ENCODE measurements around the gene AOX1.
"Not testable (repeated sequence)": the region's sequence is repeated elsewhere in the genome, so short reads cannot be mapped to it uniquely, and the experiment has no call there.

Gene AOX1

DNA sequence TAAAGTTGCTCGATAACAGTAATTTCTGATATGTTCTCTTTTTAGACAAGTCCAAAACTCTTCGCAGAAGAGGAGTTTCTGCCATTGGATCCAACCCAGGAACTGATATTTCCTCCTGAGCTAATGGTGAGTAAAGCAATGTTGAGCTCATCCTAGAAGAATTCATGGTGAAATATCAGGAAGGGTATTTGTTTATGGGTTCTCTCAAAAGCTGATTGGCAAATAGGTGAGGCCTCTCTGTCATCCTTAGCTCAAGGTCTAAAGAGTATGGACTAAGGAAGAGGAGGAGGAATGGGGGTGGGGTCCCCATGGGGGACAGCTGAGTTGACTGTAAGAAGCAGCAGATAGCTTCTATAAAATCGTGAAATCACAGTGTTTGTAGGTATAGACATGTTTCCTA, 18.2 kb downstream of the AOX1 start:
- no peak for DNase-seq (ENCODE audit: low spot score)

DNA sequence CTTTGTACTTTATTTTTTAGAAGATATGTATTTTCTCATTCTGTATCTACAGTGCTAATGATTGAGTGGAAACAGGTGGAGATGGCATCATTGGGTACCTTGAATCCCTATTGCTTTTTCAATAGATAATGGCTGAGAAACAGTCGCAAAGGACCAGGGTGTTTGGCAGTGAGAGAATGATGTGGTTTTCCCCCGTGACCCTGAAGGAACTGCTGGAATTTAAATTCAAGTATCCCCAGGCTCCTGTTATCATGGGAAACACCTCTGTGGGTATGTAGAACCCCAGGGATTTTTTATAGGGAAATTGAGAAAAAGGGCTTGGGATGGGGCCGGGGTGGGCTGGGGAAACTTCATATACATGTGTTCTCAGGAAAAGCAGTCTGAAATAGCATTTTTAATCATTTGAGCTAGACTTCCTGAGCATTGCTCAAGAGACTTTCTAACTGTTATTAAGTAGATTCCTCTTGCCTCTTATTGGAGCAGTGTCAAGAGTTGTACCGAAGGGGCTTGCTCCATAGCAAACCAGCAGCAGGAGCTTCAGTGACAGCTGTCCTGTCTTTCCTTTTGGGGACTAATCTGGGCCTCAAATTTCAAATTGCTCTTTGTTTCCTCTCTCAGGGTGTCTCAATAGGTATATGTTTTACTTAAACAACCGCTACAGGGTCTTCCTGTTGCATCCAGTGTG, 18.9 kb downstream of the AOX1 start:
- DNase-seq (ENCODE audit: low spot score), result no peak

DNA sequence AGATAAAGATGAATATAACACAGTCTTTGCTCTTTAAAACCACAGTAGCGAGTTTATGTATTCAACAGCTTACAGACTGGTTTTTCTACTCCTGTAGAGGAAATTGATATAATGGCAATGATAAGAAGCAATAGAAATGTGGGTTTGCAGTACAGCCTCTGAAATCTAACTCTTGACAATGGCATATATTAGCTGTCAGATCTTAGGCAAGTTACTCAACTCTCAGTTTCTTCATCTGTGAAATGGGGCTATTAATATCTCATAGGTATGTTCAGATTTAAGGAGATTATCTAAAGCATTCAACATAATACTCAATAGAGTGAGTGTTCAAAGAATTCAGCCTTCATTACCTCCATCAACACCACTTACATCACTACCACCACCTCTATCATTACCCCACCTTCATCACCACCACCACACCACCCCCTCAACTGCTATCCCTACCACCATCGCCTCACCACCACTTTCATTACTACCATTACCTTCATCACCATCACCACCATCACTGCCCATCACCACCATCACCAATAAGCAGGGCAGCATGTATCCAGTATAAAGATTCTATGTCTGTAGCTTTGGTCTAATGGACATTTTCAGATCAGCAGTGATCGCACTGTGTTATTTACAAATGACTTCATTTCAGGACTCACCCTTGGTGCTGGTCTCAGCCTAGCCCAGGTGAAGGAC, 22.7 kb downstream of the AOX1 start:
- no peak for DNase-seq (ENCODE audit: low spot score)

DNA sequence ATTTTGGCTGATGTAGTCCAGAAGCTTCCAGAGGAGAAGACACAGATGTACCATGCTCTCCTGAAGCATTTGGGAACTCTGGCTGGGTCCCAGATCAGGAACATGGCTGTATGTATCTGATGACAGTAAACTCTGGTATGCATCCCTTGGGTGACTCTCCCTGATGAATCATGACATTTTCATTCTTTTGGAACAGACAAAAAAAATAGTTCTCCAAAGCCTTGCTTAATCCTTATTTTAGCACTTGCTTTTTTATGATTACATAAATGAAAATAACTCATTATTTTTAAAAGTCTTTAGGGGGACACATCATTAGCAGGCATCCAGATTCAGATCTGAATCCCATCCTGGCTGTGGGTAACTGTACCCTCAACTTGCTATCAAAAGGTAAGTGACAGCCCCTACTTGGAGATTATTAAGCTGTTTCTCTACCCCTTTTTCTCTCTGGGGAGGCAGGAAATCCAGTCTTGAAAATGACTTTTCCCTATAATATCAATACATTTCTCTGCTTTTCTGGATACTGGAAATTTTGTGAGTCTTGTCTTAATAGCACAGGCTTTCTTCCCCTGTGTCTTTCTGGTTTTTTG, 23.3 kb downstream of the AOX1 start:
- no peak for DNase-seq (ENCODE audit: low spot score)

DNA sequence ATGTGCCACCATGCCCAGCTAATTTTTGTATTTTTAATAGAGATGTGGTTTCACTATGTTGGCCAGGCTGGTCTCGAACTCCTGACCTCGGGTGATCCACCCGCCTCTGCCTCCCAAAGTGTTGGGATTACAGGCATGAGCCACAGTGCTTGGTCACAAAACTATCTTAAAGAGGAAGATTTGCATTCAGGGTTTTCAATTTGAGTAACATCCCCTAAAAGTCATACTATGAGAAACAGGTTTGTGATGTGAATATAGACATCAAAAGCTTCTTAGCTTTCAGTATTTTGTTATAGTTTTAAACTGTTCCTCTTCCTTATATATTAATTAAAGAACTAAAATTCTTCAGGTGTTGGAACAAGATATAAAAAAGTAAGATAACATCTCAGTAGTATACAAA, 24.4 kb downstream of the AOX1 start:
- not testable (repeated sequence) for DNase-seq (ENCODE audit: low spot score)

DNA sequence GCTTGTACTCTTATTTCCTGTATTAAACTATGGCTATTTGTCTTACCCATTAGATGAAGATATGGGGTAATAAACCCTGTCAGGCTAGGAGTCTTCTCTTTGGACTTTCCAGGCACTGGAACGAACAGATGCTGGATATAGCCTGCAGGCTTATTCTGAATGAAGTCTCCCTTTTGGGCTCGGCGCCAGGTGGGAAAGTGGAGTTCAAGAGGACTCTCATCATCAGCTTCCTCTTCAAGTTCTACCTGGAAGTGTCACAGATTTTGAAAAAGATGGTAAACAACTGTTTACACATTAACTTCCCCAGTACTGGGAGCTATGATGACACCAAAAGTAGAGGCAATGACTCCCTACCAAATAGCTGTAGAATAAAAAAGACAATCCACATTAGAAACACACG, 27.9 kb downstream of the AOX1 start:
- DNase-seq (ENCODE audit: low spot score), result no peak

DNA sequence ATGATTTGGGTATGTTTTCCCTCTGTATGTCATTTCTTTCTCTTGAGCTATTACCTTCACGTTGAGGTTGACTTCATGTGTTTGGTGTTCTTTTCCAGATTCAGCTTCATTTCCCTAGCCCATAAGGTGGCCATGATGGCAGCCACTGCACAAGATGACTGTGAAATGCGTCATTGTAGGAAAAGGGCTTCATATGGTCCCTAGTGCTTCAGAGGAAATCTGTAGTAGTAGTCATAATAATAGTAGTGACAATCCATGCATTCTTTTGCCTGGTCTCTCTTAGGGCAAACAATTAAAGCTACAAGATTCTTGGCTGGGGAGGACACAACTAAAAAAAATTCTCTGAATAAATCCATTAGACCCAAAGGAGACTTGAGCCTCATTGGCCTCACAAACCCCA, 28.4 kb downstream of the AOX1 start:
- DNase-seq (ENCODE audit: low spot score), result no peak

DNA sequence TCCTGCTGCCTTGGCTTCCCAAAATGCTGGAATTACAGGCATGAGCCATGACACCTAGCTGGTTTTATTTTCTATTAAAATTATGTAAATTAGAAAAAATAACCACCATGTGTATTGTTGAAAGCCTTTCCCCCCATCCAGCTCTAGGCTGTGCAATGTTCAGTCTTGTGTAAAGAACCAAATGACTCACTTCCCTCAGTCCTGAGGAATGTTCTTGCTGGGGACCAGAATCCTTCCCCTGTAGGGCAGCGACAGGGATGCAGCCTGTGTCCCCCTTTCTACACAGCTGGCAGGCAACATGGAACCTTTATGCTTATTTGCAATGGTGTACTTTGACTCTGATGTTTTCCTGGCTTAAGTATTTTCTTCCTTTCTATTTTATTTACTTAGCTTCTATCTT, 29.4 kb downstream of the AOX1 start:
- DNase-seq (ENCODE audit: low spot score), result no peak

DNA sequence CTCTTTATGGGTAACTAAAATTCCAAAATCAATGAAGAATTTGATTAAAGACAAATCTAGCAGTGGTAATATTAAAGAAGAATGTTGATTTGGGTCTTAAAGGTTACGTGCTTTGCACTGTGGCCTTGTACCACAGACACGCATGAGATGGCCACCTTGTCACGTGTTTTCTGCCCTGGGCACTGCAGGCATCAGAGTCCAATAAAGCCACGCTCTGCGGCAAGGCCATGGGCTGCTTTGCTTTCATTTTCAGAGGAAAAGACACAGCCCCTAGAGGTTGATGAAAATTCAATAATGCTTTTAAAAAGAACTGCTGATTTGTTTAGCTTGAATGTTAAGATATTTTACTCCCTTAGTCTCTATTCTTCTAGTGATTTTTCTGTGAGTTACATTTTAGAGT, 30.4 kb downstream of the AOX1 start:
- no peak for DNase-seq (ENCODE audit: low spot score)

DNA sequence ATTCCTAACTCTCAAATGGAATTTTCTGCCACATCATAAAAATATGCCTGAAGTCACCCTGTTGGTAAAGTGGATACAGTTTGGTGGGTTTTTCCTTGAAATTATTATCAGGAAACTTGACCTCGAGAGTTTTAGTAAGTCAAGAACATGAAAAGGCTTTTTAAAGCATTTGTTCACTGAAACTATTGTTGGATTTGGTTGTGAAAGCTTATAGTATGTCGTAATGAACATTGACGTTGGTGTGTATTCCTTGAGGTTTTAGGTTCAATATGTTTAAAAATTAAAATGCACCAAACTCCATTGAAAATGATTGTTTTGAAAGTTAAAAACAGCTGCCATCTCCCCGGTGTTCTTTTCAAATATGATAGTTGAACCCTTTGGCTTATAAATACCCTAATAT, 30.8 kb downstream of the AOX1 start:
- no peak for DNase-seq (ENCODE audit: low spot score)

DNA sequence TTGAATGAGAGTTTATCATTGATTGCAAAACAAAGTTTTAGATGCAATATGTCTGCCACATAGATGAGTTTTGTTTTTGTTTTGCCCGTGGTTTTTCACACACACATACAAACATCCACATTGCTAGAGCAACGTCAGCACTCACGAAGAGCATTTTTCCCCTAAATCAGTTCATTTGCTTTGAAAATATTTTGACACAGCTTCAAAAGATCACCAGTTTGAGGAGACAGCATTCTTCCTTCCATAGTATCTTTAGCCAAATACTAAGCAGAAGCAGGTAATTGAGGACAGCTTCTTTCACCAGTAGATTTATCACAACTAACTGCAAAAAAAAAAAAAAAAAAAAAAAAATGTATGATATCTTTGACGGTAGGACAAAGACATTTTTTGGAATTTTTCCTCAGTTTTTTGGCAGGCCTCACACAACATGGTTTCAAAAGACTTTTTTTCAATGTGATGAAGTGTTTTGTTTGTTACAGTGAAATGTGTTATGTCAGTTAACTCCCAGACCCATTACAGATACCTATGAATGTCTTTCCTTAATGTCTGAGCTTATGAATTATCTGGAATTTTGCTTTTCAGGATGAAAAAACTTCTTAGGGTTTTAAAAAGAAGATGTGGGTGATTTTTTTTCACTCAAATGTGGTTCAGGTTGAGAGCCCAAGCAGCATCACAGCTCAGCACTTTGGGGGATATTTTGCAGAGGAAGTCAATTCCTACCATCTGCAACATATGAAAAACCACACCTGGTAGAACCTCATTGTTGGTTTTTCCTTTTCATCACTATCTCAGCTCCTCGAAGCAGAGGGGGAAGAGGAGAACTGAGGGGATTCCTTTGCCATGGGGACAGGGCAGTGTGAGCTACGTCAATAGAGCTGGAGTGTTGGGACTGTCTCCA, 31.6 kb downstream of the AOX1 start:
- no peak for DNase-seq (ENCODE audit: low spot score)

DNA sequence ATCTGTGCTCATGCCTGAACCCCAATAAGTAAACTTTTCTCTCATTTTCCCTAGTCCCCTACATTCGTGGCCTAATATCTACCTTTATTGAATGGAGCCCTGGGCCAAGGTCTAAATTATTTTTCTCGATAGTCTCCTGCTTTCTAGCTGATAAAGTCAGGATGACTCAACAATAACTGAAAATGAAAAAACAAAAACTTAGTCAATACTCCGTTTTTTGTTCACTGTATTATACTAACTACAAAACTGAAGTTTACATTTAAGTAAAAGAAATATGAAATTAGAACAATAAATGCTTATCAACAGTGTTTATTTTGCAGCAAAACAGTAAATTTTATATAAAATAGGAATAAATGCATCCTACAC, 32.2 kb downstream of the AOX1 start:
- DNase-seq (ENCODE audit: low spot score), result no peak

DNA sequence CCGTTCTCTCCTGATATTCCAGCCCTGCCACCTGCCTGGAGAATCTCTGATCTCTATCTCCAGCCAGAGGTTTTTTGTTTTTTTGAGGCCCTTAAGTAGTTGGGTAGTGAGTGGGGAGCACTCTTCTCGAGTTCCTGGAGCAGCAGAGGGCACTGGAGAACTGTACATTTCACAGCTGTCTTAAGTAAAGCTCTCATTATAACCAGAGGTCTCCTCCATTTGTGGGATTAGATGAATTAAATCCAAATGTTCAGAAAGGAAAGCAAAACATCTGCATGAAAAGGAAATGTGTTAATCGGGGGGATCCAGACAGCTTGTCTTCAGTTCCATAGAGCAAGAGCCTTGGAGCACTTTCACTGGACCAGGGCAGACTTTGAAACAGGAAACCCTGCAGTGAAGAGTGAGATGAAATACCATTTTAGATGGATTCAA, 32.8 kb downstream of the AOX1 start:
- no peak for DNase-seq (ENCODE audit: low spot score)

DNA sequence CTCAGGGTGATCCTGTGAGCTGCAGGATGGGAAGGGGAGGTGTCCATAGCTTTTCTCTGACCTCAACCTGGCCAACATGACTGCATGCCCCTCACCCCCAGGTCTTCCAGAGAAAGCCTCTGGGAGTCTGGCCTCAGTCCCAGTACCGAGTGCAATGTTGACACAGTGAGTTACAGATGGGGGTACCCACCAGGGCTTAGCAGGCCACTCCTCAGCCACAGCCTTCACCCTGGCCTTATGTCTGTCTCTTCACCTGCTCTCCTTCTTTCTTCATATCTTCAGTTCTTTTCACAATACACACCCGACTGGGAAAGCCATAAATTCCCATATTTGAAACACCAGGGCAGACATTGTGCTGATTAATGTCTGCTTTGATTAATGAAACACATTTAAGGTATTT, 33.5 kb downstream of the AOX1 start:
- no peak for DNase-seq (ENCODE audit: low spot score)

DNA sequence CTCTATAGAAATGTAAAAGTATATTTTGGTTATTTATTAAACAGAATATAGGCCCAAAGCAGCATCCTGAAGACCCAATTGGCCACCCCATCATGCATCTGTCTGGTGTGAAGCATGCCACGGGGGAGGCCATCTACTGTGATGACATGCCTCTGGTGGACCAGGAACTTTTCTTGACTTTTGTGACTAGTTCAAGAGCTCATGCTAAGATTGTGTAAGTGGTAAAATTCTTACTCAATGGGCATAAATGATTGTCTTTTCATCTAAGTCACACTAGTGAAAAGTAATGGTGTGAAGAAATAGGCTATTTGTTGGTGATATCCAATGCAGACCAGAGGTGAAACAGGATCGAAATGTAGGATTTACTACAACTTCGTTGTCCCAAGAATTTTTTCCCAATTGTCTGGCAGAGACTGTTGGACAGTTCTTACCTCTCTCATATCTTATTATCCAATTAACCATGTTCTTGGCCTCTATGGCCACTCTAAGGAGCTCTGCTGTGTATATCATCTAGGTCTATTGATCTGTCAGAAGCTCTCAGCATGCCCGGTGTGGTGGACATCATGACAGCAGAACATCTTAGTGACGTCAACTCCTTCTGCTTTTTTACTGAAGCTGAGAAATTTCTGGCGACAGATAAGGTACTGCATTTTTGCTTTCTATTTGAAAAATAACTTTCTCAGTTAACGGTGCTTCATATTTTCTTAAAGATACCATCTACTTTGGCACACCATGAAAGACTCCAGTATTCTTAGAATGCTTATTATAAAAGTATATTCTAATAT, 35.0 kb downstream of the AOX1 start:
- no peak for DNase-seq (ENCODE audit: low spot score)

DNA sequence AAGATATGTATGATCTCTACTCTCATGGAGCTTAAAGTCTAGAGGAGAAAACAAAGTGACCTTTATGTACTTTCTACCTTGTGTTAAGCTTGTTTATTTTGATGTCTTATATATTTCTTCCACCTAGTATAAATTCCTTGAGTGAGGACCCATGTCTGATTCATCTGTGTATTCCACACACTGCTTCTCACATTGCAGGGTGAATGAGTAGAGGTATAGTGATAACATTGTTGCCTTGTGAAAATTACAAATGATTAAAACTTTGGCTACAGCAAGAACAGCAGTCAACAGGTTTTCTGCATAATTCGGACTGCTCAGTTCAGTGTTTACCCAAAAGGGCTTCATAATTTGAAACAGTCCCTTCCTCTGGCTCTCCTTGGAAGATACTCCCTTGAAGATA, 36.3 kb downstream of the AOX1 start:
- no peak for DNase-seq (ENCODE audit: low spot score)

DNA sequence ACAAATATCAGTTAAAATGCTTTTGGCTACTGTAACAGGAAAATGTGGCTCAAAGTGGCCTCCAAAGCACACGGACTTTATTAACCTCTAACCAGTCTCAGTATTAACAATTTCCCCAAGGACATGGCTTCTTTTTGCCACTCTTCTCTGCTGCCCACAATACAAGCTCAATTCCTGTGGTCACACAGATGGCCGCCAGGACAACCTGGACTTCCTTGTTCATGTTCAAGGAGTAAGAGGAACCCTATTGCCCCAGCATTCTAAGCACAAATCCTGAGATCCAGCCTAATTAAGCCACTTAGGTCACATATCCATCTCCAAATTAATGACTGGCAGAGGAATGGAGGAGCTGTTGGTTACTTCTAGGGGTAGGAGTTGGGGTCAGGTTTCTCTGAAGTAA, 38.2 kb downstream of the AOX1 start:
- no peak for DNase-seq (ENCODE audit: low spot score)

DNA sequence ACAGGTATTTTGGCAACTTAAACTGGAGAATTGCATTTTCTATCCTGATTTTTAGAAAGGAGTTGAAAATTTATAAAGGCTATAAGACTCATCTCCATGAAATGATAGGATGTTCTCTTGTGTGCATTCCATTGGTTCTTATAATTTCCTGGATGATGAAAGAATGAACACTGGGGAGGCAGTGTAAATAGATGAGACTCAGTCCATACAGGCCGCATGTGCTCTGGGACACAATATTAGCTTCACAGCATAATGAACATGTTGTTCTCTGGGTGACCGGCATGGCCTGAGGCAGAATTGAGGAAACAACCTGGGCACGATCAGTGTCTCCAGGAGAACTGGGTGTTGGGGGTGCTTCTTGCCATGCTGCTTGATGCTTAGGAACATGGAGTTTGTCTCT, 38.8 kb downstream of the AOX1 start:
- no peak for DNase-seq (ENCODE audit: low spot score)

DNA sequence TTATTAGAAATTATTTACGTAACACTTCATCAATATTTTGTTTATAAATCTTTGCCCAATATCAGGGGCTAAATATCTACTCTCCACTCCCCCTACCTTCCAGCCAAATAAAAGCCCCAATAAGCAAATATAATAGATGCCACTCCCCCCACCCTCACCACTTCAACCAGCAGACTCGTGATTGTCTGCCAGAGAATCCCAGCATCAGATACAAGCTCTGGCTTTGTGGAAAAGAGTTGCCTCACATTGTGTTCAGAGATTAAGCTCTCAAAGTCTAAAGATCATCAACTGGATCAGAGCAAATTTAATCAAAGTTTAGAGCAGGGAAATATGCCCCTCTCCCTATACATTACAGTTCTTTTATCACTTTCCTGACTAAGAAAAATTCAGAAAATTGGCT, 39.5 kb downstream of the AOX1 start:
- no peak for DNase-seq (ENCODE audit: low spot score)

DNA sequence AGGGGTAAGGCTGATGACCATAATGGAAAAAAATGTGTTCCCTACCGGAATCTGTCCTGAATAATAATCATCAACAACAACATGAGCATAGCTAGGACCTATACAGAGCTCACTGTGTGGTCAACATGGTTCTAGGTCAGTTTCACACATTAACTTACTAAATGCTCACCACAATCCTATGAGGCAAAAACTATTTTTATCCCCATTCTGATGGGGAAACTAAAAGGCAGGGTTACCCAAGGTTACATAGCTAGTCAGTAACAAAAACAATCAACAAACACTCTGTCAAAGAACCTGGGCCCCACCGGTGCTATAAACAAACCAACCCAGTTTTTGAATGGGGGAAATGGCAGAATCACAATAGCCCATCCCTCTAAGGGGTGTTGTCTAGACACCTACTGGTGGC, 40.1 kb downstream of the AOX1 start:
- DNase-seq (ENCODE audit: low spot score), result no peak

DNA sequence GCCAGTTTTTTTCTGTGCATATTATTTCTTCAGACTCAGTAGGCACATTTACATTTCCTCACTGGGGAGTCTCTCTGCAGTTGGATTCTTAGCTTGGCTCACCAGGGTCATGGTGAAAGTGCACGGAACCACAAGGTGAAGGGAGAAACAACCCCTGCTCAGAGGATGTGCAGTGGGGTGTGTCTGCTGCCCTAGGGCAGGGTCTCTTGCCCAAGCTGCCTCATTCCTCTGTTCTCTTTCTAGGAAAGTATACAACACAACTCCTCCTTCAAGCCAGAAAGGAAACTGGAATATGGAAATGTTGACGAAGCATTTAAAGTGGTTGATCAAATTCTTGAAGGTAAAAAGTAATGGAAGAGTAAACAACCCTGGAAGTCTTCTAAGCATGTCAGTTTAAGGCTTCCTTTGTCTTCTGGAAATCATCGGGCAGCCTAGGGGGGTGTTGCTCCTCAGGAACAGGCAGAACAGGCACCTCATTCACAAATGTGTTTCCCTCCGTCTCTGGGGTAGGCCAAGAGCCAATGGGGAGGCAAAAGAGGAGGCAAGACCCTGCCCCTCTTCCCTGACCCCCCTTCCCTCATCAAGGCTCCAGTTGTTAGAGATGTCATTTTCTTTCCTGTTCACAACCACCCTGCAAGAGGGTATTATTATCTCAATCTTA, 41.4 kb downstream of the AOX1 start:
- DNase-seq (ENCODE audit: low spot score), result no peak
